ENCODE data around the gene IHH. TPM values are rescaled to one million over a fixed set of nuclear protein-coding genes. Genes with fewer than 3 reads are reported as not detected.

Gene IHH
- total and polyA plus RNA-seq, 3 donors from 2014 or later: 0.19 to 1.1 (median 0.39) TPM

DNA sequence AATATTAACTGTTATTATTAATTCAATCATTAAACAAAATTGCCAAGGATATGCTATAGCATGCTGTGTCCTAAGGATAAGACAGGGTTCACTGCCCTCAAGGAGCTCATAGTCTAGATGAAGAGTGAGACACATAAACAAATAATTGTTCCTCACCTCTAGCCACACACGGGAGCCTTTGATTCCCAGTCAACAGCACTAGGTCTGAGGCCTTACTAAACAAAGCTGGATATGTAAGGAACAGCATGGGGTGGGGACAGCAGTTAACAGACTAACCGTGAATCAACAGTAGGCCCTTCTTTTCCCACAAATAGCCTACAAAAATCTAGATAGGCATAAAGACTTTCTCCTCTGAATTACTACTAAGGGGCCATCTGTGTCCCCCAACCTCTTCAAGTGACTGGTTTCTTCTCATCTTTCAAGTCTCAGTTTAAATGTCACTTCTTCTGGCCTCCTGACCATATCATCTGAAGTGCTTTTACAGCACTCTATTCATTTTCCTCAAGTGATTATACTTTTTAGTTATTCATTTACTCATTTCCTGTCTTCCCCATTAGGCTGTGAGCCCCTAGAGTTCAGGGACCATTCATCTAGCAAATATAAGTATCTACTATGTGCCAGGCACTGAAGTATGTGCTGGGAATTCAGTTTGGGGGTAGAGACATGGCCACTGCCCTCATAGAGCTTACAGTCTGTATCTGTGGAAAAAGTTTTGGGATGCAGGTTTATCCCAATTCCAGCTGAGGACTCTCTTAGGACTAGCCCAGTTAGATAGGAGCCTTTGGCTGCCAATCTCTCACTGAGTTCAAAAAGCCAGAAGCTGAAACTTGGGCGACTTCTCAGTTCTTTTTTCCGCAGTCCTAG lies 29.9 kb upstream of the IHH start:
- DNase-seq: no peak
- Histone ChIP-seq H3K36me3 (ENCODE audit: low read depth, missing control alignments) (no peaks in the 10 kb centered on the region), H3K9me3 (no peaks in the 10 kb centered on the region), H3K27ac (no peak overlapping the region), H3K4me1 (no peaks in the 10 kb centered on the region), H3K4me3 (no peak overlapping the region), H3K27me3 (no peaks in the 10 kb centered on the region)
- WGBS, 2 donors: 68 to 82% methylated on average over 4 of the region's 4 CpGs
- TF ChIP-seq, protein P1, sequence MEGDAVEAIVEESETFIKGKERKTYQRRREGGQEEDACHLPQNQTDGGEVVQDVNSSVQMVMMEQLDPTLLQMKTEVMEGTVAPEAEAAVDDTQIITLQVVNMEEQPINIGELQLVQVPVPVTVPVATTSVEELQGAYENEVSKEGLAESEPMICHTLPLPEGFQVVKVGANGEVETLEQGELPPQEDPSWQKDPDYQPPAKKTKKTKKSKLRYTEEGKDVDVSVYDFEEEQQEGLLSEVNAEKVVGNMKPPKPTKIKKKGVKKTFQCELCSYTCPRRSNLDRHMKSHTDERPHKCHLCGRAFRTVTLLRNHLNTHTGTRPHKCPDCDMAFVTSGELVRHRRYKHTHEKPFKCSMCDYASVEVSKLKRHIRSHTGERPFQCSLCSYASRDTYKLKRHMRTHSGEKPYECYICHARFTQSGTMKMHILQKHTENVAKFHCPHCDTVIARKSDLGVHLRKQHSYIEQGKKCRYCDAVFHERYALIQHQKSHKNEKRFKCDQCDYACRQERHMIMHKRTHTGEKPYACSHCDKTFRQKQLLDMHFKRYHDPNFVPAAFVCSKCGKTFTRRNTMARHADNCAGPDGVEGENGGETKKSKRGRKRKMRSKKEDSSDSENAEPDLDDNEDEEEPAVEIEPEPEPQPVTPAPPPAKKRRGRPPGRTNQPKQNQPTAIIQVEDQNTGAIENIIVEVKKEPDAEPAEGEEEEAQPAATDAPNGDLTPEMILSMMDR (IDR thresholded peaks at IDR 0.05): no peak
- TF ChIP-seq POLR2A (IDR thresholded peaks at IDR 0.05): no peak
- intact Hi-C loops (cut with DNase I; ENCODE audit: low total_unique reads): no loop called here

DNA sequence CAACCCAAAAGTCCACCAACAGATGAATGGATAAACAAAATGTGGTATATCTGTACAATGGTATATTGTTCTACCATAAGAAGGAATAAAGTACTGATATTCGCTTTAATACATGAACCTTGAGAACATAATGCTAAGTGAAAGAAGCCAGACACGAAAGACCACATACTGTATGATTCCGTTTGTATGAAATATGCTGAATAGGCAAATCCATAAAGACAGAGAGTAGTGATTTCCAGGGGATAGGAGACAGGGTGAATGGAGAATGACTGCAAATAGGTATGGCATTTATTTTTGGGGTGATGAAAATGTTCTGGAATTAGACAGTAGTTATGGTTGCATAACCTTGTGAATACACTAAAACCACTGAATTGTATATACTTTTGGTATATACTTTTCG lies 28.6 kb upstream of the IHH start:
- WGBS, 2 donors: 95 to 97% methylated on average over 4 of the region's 4 CpGs
- no peak overlapping the region for H3K27ac ChIP-seq

DNA sequence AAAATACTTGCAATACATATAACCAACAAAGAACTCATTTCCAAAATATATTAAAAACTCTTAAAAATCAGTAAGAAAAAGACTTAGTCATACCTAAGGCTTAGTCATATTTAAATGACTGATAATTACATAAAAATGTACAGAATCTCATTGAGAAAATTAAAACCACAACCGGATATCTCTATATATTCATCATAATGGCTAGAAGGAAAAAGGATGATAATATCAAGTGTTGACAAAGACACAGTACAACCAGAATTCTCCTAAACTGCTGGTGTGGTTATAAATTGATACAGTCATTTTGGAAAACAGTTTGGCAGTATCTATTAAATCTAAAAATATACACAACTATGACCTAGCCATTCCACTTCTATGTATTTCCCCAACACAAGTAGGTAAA lies 27.1 kb upstream of the IHH start:
- Histone ChIP-seq H3K4me3 (no peak overlapping the region), H3K27ac (no peak overlapping the region), H3K27me3 (no peaks in the 10 kb centered on the region), H3K4me1 (no peaks in the 10 kb centered on the region), H3K36me3 (ENCODE audit: low read depth, missing control alignments) (no peaks in the 10 kb centered on the region), H3K9me3 (no peaks in the 10 kb centered on the region)
- TF ChIP-seq POLR2A (IDR thresholded peaks at IDR 0.05): no peak
- TF ChIP-seq, protein P1 (IDR thresholded peaks at IDR 0.05): no peak
- no peak for DNase-seq
- intact Hi-C loops (cut with DNase I; ENCODE audit: low total_unique reads): no loop called here
- whole genome bisulfite sequencing, 2 donors: 94 to 100% methylated on average over 1 of the region's 1 CpG

More for the DNA sequence above, 28.6 kb upstream of the IHH start:
- H3K4me3 ChIP-seq: no peak overlapping the region
- DNase-seq: no peak
- H3K36me3 ChIP-seq (ENCODE audit: low read depth, missing control alignments): no peaks in the 10 kb centered on the region
- H3K4me1 ChIP-seq: no peaks in the 10 kb centered on the region
- intact Hi-C loops (cut with DNase I; ENCODE audit: low total_unique reads): no loop called here
- H3K9me3 ChIP-seq: no peaks in the 10 kb centered on the region
- TF ChIP-seq, protein P1 (IDR thresholded peaks at IDR 0.05): no peak
- no peaks in the 10 kb centered on the region for H3K27me3 ChIP-seq

DNA sequence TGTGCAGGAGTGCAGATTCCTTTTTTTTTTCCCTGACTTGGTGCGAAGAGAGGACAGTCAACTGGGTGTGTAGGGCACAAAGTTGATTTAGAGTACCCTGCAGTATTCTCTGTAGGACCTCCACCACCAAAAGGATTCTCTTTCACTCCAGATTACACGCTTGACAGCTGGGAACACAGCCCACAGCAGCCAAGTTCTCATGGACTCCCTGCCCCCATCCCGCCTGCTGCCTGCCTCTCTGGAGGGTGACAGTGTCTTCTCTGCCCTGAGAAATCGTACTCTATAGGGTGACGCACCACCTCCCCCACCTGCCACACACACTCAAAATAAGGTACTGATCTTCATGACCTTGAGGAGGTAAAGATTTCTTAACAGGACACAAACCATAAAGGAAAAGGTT lies 26.6 kb upstream of the IHH start:
- no peak for DNase-seq
- WGBS, 2 donors: 79 to 91% methylated on average over 5 of the region's 5 CpGs
- H3K27ac ChIP-seq: no peak overlapping the region
- no peaks in the 10 kb centered on the region for H3K36me3 ChIP-seq (ENCODE audit: low read depth, missing control alignments)
- TF ChIP-seq, protein P1 (IDR thresholded peaks at IDR 0.05): no peak
- no peak for TF ChIP-seq POLR2A (IDR thresholded peaks at IDR 0.05)
- no peaks in the 10 kb centered on the region for H3K27me3 ChIP-seq
- H3K4me3 ChIP-seq: no peak overlapping the region
- intact Hi-C loops (cut with DNase I; ENCODE audit: low total_unique reads): no loop called here
- no peaks in the 10 kb centered on the region for H3K9me3 ChIP-seq
- no peaks in the 10 kb centered on the region for H3K4me1 ChIP-seq

DNA sequence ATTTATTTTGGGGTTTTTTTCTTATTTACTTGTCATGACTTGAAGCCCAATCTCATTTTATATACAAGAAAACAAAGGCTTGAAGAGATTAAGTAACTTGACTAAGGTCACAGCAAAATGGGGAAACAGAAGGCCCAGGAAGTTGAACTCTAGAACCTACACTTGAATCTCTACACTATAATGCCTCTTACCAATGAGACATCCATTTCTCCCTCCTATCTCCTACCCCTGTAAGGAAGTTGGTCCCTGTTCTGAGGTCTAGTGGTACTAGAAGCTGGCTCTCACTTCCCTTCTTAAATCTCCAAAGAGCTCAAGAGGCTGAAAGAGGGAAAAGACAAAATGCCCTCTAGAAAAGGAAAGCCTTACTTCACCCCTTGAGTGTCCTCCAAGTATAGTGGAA lies 25.5 kb upstream of the IHH start:
- no peak for DNase-seq
- Histone ChIP-seq H3K27me3 (no peaks in the 10 kb centered on the region), H3K9me3 (no peaks in the 10 kb centered on the region), H3K4me1 (no peaks in the 10 kb centered on the region), H3K27ac (no peak overlapping the region), H3K36me3 (ENCODE audit: low read depth, missing control alignments) (no peaks in the 10 kb centered on the region), H3K4me3 (no peak overlapping the region)
- intact Hi-C loops (cut with DNase I; ENCODE audit: low total_unique reads): no loop called here
- TF ChIP-seq, protein P1 (IDR thresholded peaks at IDR 0.05): no peak
